Measurements from ENCODE around the gene VPS51.

VPS51 gene

GRCh38 chr11:65066315-65066714 is 29.7 kb upstream of the VPS51 start:
- Histone ChIP-seq H3K79me2 (ENCODE audit: low read length) (no peaks in the 10 kb centered on the region), H3K36me3 (replicated peaks; ENCODE audit: low read depth, low read length) (no peaks in the 10 kb centered on the region), H3K27me3 (ENCODE audit: low read depth, low read length) (no peaks in the 10 kb centered on the region), H3K4me1 (ENCODE audit: low read length) (peaks cover 13% of the 10 kb centered on the region), H2AFZ (ENCODE audit: low read depth, low read length) (no peak overlapping the region), H3K27ac (ENCODE audit: low read length) (no peak overlapping the region), H4K20me1 (ENCODE audit: insufficient read depth, low read length) (no peaks in the 10 kb centered on the region), H3K4me3 (ENCODE audit: low read length) (no peak overlapping the region), H3K9ac (ENCODE audit: low read length) (no peak overlapping the region), H3K4me2 (ENCODE audit: low read length) (no peak overlapping the region), H3K9me3 (ENCODE audit: insufficient read depth, low read length) (no peaks in the 10 kb centered on the region)
- TF ChIP-seq, protein P1, sequence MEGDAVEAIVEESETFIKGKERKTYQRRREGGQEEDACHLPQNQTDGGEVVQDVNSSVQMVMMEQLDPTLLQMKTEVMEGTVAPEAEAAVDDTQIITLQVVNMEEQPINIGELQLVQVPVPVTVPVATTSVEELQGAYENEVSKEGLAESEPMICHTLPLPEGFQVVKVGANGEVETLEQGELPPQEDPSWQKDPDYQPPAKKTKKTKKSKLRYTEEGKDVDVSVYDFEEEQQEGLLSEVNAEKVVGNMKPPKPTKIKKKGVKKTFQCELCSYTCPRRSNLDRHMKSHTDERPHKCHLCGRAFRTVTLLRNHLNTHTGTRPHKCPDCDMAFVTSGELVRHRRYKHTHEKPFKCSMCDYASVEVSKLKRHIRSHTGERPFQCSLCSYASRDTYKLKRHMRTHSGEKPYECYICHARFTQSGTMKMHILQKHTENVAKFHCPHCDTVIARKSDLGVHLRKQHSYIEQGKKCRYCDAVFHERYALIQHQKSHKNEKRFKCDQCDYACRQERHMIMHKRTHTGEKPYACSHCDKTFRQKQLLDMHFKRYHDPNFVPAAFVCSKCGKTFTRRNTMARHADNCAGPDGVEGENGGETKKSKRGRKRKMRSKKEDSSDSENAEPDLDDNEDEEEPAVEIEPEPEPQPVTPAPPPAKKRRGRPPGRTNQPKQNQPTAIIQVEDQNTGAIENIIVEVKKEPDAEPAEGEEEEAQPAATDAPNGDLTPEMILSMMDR (IDR thresholded peaks at IDR 0.05; ENCODE audit: low read depth, low read length) = no peak
- no peak for TF ChIP-seq EZH2phosphoT487 (IDR thresholded peaks at IDR 0.05; ENCODE audit: low read depth)

DNA sequence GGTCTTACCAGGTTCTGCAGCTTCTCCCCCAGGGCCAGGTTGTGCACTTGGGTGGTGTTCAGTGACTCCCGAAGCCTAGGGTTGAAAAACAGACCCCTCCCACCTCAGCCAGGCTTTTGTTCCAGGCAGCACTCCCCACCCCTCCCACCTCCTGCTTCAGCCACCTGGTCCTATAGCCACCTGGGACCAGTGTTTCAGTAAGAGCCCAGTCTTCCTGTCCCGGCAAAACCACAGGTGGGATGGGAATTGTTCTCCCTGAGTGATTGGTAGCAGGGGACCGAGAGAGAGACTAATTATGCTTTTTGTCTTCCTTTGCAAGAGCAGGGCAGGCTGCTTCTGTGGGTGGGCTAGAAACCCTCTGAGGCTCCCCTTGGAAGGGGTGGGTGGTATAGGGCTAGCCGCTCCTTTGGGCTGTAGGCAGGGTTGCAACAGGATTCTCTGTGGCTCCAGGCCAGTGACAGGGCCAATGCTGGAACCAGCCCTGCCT is 29.2 kb upstream of the VPS51 start:
- Histone ChIP-seq H3K4me2 (ENCODE audit: low read length) (no peak overlapping the region), H3K4me3 (ENCODE audit: low read length) (no peak overlapping the region)

DNA sequence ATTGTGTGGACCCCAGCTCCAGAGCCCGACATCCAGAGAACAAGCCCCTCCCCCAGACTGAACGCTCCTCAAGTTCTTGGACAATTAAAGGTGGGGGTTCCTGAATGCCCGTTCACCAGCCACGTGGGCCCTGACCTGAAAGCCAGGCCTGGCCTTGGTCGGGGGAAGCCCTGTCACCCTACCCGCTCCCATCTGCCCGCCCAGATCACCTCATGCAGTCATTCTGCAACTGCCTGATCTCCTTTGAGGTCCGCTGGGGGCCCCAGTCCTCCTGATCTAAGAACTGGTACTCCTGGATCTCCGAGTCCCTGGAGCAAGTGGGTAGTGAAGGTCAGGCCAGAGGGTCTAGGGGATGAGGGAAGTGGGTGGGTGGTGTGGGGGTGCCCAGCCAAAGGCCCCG is 28.6 kb upstream of the VPS51 start:
- no peak overlapping the region for H3K9ac ChIP-seq (ENCODE audit: low read length)
- H4K20me1 ChIP-seq (ENCODE audit: insufficient read depth, low read length) = no peaks in the 10 kb centered on the region
- H3K27me3 ChIP-seq (ENCODE audit: low read depth, low read length) = no peaks in the 10 kb centered on the region
- H3K27ac ChIP-seq (ENCODE audit: low read length) = no peak overlapping the region
- no peaks in the 10 kb centered on the region for H3K79me2 ChIP-seq (ENCODE audit: low read length)
- TF ChIP-seq EZH2phosphoT487 (IDR thresholded peaks at IDR 0.05; ENCODE audit: low read depth) = no peak
- TF ChIP-seq, protein P1 (IDR thresholded peaks at IDR 0.05; ENCODE audit: low read depth, low read length) = no peak
- H3K4me2 ChIP-seq (ENCODE audit: low read length) = peak overlapping the region; percentile 21
- H3K9me3 ChIP-seq (ENCODE audit: insufficient read depth, low read length) = no peaks in the 10 kb centered on the region
- H2AFZ ChIP-seq (ENCODE audit: low read depth, low read length) = peak overlapping the region; percentile 9
- peaks cover 22% of the 10 kb centered on the region for H3K4me1 ChIP-seq (ENCODE audit: low read length)
- no peaks in the 10 kb centered on the region for H3K36me3 ChIP-seq (replicated peaks; ENCODE audit: low read depth, low read length)
- H3K4me3 ChIP-seq (ENCODE audit: low read length) = 0 out of 2 replicates have a peak overlapping the region, but pooled peaks have one; percentile 4

More for the DNA sequence above, 29.2 kb upstream of the VPS51 start:
- H2AFZ ChIP-seq (ENCODE audit: low read depth, low read length) = 0 out of 2 replicates have a peak overlapping the region, but pooled peaks have one; percentile 9
- H4K20me1 ChIP-seq (ENCODE audit: insufficient read depth, low read length) = no peaks in the 10 kb centered on the region
- no peaks in the 10 kb centered on the region for H3K27me3 ChIP-seq (ENCODE audit: low read depth, low read length)
- peaks cover 16% of the 10 kb centered on the region for H3K4me1 ChIP-seq (ENCODE audit: low read length)
- H3K27ac ChIP-seq (ENCODE audit: low read length) = no peak overlapping the region
- TF ChIP-seq, protein P1 (IDR thresholded peaks at IDR 0.05; ENCODE audit: low read depth, low read length) = no peak
- TF ChIP-seq EZH2phosphoT487 (IDR thresholded peaks at IDR 0.05; ENCODE audit: low read depth) = no peak
- H3K9ac ChIP-seq (ENCODE audit: low read length) = no peak overlapping the region
- H3K36me3 ChIP-seq (replicated peaks; ENCODE audit: low read depth, low read length) = no peaks in the 10 kb centered on the region
- no peaks in the 10 kb centered on the region for H3K9me3 ChIP-seq (ENCODE audit: insufficient read depth, low read length)
- H3K79me2 ChIP-seq (ENCODE audit: low read length) = no peaks in the 10 kb centered on the region

GRCh38 chr11:65069217-65069616 is 26.8 kb upstream of the VPS51 start:
- H3K79me2 ChIP-seq (ENCODE audit: low read length) = no peaks in the 10 kb centered on the region
- no peaks in the 10 kb centered on the region for H4K20me1 ChIP-seq (ENCODE audit: insufficient read depth, low read length)
- peaks cover 22% of the 10 kb centered on the region for H3K4me1 ChIP-seq (ENCODE audit: low read length)
- peaks cover 1% of the 10 kb centered on the region for H3K36me3 ChIP-seq (replicated peaks; ENCODE audit: low read depth, low read length)
- H3K9me3 ChIP-seq (ENCODE audit: insufficient read depth, low read length) = no peaks in the 10 kb centered on the region
- H3K4me2 ChIP-seq (ENCODE audit: low read length) = no peak overlapping the region
- TF ChIP-seq, protein P1 (IDR thresholded peaks at IDR 0.05; ENCODE audit: low read depth, low read length) = no peak
- no peak for TF ChIP-seq EZH2phosphoT487 (IDR thresholded peaks at IDR 0.05; ENCODE audit: low read depth)
- no peak overlapping the region for H2AFZ ChIP-seq (ENCODE audit: low read depth, low read length)
- no peak overlapping the region for H3K9ac ChIP-seq (ENCODE audit: low read length)
- no peak overlapping the region for H3K4me3 ChIP-seq (ENCODE audit: low read length)
- H3K27ac ChIP-seq (ENCODE audit: low read length) = no peak overlapping the region
- H3K27me3 ChIP-seq (ENCODE audit: low read depth, low read length) = no peaks in the 10 kb centered on the region

Data from OCI-LY3 (cell line).